AG08396 (cell line): Measurements from ENCODE around the gene PINLYP.

ENCODE experiments used
- DNase-seq: peaks from one replicate; pipeline ENCODE4 v3.0.0; 2012; ENCODE audit warnings: low spot score, mixed read lengths

PINLYP gene

DNA sequence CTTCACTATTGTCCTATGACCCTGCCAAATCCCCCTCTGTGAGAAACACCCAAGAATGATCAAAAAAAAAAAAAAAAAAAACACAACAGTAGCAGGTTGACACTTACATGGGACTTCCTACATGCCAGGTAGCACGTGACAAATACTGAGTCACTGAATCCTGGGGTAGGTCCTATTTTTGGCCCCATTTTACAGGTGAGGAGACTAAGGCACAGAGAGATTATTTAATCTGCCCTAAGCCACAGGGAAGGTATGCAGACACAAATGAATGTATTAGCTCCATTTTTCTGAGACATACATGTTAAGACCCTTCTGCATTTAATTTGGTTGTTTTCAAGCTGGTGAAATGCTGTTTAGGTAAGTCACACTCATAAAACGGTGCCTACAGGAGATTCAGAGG, 26.9 kb upstream of the PINLYP start:
- DNase-seq, result no peak

- DNase-seq, result no peak
These were observed 24.0 kb upstream of the PINLYP start for GRCh38 chr19:43551399-43552197.

- DNase-seq, result no peak
These were observed 23.5 kb upstream of the PINLYP start for GRCh38 chr19:43552198-43552450.

DNA sequence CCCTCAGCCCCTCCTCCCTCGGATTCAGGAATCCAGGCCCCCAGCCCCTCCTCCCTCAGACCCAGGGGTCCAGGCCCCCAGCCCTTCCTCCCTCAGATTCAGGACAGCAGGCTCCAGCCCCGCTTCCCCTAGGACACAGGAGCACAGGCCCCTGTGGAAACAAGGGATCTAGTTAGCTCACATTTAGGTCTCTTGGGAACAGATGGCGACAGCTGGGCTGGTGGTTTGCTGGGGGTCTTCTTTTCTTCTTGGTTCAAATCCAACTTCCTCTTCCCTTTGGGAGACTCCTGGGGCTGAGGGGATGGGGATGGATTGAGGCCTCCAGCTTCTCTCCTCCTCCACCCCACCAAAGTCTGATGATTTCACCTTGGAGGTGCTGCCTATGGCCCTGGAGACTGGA, 23.0 kb upstream of the PINLYP start:
- DNase-seq, result no peak

DNA sequence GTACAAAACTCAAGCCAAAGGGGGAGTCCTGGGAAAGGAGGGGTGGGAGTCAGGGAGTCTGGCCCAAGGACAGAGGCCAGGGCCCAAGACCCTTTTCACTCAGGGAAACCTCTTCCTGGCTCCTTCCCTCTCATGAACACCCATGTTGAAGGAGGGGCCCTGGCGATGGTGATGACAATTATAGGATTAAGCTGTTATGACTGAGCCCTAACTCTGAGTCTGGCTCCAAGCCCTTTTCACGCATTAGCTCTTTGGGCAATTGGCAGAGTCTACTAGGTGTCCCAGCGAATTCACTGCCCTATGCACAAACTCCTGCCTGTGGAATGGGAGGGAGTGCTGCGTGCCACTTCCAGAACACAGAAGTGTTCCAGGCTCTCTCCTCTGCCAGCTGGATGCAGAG, 21.9 kb upstream of the PINLYP start:
- no peak for DNase-seq

DNA sequence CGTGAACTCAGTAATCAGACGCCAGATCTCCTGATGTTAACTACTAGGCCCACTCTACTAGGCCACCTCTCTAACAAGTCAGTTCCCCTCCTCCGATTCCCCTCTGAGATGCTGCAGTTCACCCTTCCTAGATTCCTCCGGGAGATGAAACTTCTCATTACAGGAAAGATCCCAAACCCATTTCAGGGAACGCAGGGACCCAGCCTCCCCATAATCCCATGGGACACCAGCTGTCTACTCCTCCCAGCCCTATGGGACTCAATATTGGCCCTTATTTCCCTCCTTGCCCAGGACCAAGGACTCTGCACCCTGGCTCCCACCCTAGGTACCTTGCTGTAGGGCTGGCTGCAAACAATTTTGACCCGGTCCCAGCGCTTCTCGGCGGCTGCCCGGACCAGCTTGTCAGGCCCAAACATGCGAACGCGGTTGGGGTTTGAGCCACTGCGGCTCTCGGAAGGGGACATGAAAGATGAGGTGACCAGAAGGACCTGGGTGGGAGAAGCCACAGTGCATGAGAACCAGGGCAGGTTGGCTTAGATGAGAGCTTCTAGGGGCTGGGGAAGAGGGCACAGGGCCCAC, 21.2 kb upstream of the PINLYP start:
- DNase-seq, result no peak

- peak; percentile 82 for DNase-seq
These were observed 20.3 kb upstream of the PINLYP start for GRCh38 chr19:43555185-43555770.

- DNase-seq, result no peak
These were observed 14.9 kb upstream of the PINLYP start for GRCh38 chr19:43560687-43561086.

DNA sequence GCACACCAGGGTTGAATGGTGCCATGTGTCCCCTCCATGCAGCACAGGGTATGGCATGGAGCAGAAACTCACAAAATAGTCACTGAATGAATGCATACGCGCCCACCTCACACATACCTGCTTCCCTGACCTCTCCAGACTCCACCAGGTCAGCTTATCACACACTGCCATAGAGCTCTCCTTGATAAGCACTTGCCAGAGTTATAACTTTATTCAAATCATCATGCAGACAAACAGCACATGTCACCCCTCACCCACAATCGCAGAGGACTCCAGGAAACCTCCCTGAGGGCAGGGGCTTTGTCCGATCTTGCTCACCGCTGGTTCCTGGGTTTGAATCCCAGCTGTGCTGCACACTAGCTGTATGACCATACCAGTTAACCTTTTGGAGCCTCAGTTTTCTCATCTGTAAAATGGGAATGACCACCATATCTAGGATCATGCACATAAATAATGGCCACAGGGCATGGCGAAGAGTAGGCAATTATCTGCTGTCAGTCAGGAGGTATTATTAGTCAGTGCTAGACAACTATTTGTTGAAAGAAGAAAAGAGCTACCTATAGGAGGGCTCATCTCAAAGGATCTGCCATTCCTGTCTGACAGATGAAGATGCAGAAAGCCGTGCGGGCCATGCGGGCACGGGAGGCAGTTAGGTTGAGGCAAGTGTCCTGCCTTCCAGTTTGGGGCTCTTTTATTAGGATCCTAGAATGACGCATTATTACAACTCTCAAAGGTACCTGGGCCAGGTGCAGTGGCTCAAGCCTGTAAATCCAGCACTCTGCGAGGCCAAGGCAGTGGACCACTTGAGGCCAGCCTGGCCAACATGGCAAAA, 14.2 kb upstream of the PINLYP start:
- no peak for DNase-seq

- DNase-seq, result no peak
These were observed 13.3 kb upstream of the PINLYP start for GRCh38 chr19:43562226-43562697.

DNA sequence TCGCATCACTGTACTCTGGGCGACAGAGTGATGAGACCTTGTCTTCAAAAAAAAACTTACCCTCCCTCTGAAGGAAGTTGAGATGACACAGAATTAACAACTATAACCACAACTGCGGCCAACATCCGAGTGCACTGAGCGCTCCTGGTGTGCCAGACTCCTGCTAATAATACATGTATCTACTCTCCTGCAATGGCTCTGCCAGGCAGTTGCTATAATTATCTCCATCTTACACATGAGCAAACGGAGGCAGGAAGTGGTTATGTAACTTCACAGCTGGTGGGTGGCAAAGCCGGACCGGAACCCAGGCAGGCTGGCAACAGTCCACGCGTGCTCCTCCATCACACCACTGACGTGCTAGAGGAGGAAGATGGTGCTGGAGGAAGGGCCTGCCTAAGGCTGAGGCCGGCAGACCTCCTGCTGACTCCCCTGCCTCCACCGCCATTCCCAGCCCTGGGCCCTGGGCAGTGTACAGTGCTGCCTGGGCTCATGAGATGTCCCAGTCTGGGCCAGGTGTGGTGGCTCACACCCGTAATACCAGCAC, 12.8 kb upstream of the PINLYP start:
- DNase-seq, result peak; percentile 42

GRCh38 chr19:43563816-43564457, 11.7 kb upstream of the PINLYP start:
- no peak for DNase-seq

DNA sequence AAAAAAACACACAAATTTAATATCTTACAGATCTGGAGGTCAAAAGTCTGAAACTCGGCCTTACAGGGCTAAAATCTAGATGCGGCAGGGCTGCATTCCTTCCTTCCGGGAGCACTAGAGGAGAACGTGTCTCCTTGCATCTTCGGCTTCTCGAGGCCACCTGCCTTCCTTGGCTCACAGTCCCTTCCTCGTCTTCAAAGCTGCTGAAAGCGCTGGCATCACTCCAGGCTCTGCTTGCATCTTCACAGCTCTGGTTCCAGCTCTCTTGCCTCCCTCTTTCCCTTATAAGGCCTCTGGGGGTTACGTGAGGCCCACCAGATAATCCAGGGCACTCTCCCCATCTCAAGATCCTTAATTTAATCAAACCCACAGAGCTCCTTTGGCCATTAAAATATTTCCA, 10.8 kb upstream of the PINLYP start:
- DNase-seq, result no peak

DNA sequence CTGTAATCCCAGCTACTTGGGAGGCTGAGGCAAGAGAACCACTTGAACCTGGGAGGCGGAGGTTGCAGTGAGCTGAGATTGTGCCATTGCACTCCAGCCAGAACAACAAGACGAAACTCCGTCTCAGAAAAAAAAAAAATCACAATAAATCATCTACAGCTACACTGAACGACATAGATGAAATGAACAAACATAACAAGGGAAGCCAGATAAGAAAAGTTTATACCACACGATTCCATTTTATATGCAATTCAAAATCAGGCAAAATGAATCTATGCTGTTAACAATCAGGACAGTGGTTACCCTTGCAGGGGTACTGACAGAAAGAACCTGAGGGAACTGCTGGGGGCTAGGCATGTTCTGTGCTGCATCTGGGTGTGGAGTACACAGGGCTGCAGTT, 5.9 kb upstream of the PINLYP start:
- no peak for DNase-seq

- no peak for DNase-seq
These were observed 5.3 kb upstream of the PINLYP start for GRCh38 chr19:43570174-43570791.

DNA sequence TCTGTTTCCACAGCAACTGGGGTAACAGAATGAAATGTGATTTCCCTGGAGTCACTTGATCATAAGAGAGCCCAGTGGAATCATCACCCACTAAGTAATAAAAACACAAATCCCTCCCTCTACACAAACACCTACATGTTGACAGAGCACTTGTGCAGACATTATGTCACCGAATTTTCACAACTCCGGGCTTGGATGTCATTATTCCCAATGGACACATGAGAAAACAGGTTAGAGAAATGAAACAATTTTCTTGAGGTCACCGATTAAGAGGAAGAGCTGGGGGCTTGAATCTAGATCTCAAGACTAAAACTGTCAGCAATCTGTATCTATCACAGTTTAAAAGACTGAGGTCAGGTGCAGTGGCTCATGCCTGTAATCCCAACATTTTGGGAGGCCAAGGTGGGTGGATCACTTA, 3.4 kb upstream of the PINLYP start:
- no peak for DNase-seq

DNA sequence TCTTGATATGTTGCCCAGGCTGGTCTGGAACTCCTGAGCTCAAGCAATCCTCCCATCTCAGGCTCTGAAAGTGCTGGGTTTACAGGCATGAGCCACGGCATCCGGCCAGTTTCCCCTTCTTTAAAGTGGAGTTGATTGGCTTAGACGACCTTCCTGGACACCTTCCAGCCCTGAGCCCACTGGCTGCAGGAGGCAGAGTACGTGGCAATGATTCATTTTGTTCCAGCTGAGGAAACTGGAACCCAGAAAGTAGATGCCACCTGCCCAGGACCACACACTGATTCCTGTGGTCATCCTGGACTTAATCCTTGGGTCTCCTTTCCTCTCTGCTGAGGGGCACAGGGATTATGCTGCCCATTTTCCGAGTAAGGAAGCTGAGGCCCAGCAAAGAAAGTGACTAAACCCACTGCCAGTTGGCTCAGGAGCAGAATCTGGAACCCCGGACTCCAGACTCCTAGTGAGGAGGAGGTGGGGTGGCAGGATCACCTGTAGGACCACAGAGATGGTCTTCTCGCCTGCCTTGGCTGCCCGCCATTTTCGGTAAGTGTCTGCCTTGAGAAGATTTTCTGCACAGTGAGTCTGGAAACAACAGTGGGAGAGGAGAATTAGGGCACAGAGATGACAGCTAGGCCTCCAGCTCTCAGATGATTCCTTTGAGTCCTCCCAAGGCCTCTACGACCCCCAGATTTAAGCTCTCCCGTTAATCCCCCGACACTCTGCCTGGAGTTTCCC, 1.0 kb upstream of the PINLYP start:
- DNase-seq, result no peak

DNA sequence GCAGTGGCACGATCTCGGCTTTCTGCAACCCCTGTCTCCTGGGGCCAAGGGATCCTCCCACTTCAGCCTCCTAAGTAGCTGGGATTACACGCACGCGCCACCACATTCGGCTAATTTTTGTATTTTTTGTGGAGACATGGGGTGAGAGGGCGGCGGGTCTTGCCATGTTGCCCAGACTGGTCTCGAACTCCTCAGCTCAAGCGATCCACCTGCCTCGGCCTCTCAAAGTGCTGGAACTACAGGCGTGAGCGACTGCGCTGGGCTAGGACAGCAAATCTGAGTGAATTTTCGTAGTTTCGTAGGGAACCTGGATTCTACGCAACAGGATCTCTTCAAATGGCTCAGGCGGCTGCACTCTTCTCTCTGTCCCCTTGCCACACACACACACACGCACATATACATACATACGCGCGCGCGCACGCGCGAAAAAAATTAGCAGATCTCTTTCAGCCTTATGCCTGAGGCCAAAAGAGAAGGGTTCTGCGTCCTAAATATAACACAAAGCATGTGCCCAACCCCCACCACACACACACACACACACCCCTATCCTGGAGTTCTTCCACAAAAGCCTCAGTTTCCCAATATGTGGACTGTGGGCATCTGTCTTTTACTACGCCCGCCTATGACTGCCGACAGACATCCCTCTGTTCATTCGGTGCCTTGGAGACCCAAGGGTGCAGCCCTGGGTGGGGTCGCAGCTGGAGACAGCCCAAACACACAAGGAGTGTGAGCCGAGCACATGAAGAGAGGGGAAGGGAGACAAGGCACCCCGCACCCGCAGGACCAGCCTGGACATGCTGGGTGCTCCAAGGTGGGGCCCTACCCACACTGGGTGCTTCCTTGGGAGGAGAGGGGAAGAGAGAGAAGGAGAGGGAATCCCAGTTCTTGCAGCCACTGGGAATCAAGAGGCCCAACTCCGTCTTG, 616 bp downstream of the PINLYP start:
- DNase-seq, result no peak

DNA sequence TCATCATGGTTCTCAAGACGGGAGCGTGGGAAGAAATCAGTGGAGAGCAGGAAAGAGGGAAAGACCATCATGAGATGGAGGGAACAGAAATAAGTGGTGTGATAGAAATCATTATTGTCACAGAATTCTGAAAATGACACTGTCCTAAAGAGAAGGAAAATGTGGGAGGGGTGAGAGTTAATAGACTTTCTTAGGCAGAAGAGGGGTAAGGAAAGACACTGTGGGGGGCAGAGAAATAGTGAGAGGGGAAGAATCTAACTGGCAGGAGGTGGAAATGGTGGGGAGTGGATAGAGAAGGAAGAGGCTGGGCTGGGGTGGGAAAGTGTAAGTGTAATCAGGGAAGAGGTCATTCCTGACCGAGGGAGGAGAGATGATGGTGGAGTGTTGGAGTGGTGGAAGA, 3.2 kb downstream of the PINLYP start:
- no peak for DNase-seq

DNA sequence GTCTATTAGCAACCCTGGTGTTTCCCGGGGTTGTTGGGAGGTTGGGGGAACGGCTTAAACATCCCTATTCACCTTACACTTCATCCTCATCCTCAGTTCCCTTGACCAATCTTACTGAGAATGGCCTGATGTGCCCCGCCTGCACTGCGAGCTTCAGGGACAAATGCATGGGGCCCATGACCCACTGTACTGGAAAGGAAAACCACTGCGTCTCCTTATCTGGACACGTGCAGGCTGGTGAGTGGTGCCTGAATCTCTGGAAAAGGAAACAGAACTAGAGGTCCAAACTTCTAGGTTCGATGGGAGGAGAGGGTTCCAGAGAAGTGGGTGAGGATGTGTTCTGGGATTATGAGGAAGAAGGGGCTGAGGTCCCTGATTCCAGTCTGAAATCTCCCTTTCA, 5.9 kb downstream of the PINLYP start:
- DNase-seq, result no peak
